HG03521 (cell line): Measurements from ENCODE around the gene ZNF398.
"Not testable (repeated sequence)": the region's sequence is repeated elsewhere in the genome, so short reads cannot be mapped to it uniquely, and the experiment has no call there.

Source experiments
- ATAC-seq: cut with Tn5 transposase; IDR thresholded peaks from one replicate; pipeline ENCODE4 v1.9.1; 2021; ENCODE audit warnings: mild to moderate bottlenecking, moderate library complexity; ENCODE audit not compliant: unreplicated experiment

Gene ZNF398

DNA sequence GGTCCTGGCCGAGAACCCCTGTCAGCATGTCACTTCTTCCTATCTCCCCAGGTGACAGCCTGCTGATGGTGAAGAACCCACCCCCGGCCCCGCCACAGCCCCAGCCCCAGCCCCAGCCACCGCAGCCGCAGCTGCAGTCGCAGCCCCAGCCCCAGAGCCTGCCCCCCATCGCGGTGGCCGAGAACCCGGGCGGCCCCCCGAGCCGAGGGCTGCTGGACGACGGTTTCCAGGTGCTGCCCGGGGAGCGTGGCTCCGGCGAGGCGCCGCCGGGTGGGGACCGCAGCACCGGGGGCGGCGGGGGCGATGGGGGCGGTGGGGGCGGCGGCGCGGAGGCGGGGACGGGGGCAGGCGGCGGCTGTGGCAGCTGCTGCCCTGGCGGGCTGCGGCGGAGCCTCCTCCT is 76.5 kb downstream of the ZNF398 start:
- ATAC-seq = no peak

DNA sequence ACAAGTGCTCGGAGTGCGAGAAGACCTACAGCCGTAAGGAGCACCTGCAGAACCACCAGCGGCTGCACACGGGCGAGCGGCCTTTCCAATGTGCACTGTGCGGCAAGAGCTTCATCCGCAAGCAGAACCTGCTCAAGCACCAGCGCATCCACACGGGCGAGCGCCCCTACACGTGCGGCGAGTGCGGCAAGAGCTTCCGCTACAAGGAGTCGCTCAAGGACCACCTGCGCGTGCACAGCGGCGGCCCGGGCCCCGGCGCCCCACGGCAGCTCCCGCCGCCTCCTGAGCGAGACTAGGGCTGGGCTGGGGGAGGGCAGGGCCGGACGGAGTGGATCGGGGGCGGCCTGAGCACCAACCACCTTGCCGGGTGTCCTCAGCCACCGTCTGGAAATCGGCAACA is 77.1 kb downstream of the ZNF398 start:
- no peak for ATAC-seq

DNA sequence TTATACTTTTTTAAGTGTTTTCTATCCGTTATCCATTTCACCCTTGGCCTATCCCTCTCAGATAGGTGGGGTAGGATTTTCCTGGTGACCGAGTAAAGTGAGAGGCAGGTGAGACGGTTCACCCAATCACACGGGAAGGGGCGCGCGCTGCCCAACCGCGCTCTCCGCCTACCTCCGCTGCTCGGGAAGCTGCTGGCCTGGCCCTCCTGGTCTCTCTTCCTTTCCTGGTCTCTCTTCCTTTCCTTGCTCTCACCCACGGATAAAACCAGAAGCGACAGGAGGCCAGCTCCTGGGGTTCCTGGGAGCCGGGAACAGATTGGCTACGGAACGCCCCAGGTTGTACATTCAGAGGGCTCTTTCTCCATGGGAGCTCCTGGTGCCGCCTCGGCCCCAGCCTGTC is 77.9 kb downstream of the ZNF398 start:
- no peak for ATAC-seq

DNA sequence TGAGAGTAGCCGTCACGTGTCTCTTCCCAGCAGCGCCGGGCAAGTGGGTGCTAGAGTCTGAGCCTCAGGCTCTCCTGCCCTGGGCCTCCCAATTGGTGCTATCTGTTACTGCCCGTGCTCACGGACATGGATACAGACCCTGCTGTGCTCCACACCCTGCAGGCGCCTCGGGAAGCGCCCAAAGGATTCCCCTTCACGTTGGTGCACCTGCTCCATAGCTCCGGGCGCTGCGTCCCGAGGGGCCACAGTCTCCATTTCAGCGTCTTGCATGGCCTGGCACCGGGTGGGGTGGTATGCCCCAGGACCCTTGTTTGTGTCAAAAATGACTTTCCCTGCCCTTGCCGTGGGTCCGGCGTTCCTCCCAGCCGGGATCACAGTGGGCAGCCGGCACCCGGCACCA is 78.4 kb downstream of the ZNF398 start:
- ATAC-seq = no peak

DNA sequence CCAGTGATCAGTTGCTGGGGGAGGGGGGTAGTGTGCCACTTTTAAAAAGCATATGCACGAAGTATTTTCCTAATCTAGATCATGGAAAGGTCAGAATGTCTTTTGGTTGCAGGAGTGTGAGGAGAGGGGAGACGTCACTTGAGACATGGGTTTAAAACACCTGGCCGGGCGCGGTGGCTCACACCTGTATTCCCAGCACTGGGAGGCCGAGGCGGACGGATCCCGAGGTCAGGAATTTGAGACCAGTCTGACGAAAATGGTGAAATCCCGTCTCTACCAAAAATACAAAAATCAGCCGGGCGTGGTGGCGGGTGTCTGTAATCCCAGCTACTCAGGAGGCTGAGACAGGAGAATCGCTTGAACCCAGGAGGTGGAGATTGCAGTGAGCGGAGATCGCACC is 79.1 kb downstream of the ZNF398 start:
- not testable (repeated sequence) for ATAC-seq

DNA sequence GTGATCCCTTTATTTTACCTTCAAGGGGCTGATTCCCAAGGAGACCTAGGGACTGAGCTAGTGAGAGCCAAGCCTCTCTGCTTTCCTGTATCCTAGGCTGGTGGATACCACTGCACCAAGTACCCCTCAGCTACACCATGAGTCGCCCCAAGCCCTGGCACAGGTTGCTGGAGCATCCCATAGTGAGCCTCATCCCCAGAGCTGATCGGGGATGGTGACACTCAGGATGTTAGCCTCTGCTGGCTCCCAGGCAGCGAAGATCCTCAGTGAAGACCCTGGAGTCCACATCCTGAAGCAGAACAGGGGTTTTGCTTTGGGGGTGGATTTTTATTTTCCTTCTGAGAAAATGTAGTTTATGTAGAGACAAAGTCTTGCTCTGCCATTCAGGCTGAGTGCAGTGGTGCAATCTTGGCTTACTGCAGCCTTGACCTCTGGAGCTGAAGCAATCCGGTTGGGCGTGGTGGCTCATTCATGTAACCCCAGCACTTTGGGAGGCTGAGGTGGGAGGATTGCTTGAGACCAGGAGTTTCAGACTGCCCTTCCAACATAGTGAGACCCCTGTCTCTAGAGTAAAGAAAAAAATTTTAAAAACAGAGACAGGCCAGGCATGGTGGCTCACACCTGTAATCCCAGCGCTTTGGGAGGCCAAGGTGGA is 79.7 kb downstream of the ZNF398 start:
- no peak for ATAC-seq

DNA sequence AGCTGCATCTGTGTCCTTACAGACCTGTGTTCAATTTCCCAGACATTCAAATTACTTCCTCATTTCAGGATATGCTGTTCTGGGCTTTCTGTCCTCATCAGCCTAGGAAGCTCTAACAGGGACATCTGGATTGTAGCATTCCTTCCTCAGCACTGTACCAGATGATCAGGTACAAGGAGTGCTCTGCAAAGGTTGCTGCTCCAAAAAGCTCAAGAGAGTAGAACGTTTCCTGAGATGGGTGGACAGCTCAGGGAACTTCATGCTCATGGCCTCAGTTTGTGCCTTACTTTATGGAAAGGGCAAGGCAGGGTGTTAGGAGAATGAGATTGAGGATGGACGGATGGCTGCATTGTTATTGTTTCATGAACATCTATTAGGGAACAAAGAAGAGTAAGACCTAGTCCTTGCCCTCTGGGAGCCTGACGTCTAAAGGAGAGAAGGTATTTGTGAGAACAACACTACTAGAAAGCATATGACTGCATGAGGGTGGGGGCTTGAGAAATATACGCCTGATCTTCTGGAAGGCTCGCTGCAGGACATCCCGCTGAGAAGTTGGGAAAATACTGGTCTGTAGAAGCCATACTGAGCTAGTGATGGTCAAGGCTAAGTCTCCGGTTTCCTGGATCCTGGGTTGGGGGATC is 81.7 kb downstream of the ZNF398 start:
- ATAC-seq = no peak

DNA sequence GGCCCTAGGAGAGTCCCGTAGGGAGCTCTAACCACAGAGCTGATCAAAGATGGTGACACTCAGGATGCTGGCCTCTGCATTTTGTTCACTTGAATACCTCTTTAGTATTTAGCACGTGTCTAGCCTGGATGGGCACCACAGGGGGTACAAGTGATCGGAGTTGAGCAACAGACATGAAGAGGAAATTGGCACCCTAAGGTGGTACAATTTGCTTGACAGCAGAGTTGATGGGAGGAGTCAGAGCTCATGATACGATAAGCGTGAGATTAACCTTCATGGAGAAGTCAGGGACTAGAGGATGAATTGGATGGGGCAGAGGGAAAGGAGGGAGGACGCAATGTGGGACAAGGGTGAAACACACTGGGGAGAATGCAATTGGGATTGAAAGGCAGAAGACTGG is 82.3 kb downstream of the ZNF398 start:
- ATAC-seq = no peak

DNA sequence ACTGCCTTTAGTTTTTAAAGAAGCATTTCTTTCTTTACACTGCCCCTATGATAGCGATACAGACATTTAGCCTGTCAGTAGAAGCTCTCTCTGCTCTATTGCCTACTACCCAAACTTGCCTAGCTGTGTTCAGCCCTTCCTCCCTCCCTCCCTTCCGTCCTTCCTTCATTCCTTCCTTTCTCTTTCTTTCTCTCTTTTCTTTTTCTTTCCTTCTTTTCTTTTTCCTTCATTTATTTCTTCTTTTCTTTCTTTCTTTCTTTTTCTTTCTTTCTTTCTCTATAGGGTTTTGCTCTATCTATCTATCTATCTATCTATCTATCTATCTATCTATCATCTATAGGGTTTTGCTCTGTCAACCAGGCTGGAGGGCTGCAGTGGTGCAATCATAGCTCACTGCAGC is 85.1 kb downstream of the ZNF398 start:
- no peak for ATAC-seq
